ENCODE measurements around the gene PRMT2. TPM values are rescaled to one million over a fixed set of nuclear protein-coding genes. Genes with fewer than 3 reads are reported as not detected.
"Not testable (repeated sequence)": the region's sequence is repeated elsewhere in the genome, so short reads cannot be mapped to it uniquely, and the experiment has no call there.

Gene PRMT2
- total and polyA plus RNA-seq, 2 donors (not counting 1 experiment from before 2014, with no cell fraction given) = 80.1 to 102 TPM

- no peak overlapping the region for H3K4me3 ChIP-seq (ENCODE audit: control extremely low read depth in 1 of 5, extremely low read depth in 1 of 5, insufficient read depth in 1 of 5, low read depth in 2 of 5, low read length in 4 of 5)
- no peaks in the 10 kb centered on the region for H4K20me1 ChIP-seq (ENCODE audit: control insufficient read depth, insufficient read depth, low read length, poor library complexity, severe bottlenecking)
- H3K9me3 ChIP-seq (ENCODE audit: control extremely low read depth in 1 of 3, control insufficient read depth in 2 of 3, insufficient read depth in 1 of 3, low read length in 2 of 3) = no peaks in the 10 kb centered on the region
- H3K4me1 ChIP-seq (ENCODE audit: control insufficient read depth in 2 of 2, insufficient read depth in 2 of 2, low read length in 2 of 2) = no peaks in the 10 kb centered on the region
- ATAC-seq (ENCODE audit: low read depth) (no peak), DNase-seq (no peak)
- no peak overlapping the region for H3K4me2 ChIP-seq (replicated peaks; ENCODE audit: low read depth, low read length, poor library complexity, severe bottlenecking)
- no peak overlapping the region for H3K9ac ChIP-seq (ENCODE audit: low read length)
- WGBS (ENCODE audit: insufficient coverage) = 97% methylated on average over 8 of the region's 9 CpGs
- TF ChIP-seq CTCF (IDR thresholded peaks at IDR 0.05) = no peak
- no peak for TF ChIP-seq EZH2 (IDR thresholded peaks at IDR 0.05; ENCODE audit: borderline replicate concordance, insufficient read depth, low read depth, low read length, poor library complexity, severe bottlenecking)
- no peak overlapping the region for H3K27ac Mint-ChIP-seq
- H3K27me3 Mint-ChIP-seq = peaks cover 23% of the 10 kb centered on the region
- no peak overlapping the region for H2AFZ ChIP-seq (ENCODE audit: insufficient read depth, low read depth, low read length, poor library complexity, severe bottlenecking)
- peaks cover 0 to 5% (median 4%) of the 10 kb centered on the region in 4 experiments for H3K27me3 ChIP-seq (replicated peaks in 1 of 4; ENCODE audit: control extremely low read depth in 1 of 4, control insufficient read depth in 3 of 4, insufficient read depth in 4 of 4, low read length in 3 of 4)
- no peaks in the 10 kb centered on the region for H3K79me2 ChIP-seq (ENCODE audit: control insufficient read depth, insufficient read depth, low read length)
- H3K4me1 Mint-ChIP-seq = no peaks in the 10 kb centered on the region
- intact Hi-C loops (cut with micrococcal nuclease) = no loop called here
- no peaks in the 10 kb centered on the region for H3K36me3 ChIP-seq (replicated peaks in 1 of 2; ENCODE audit: control extremely low read depth in 1 of 2, control insufficient read depth in 1 of 2, extremely low read depth in 1 of 2, insufficient read depth in 2 of 2, low read length in 1 of 2)
- H3K9me3 Mint-ChIP-seq (ENCODE audit: insufficient read depth) = no peaks in the 10 kb centered on the region
- ChIA-PET CTCF (no interaction called here), POLR2A (no interaction called here)
- H3K27ac ChIP-seq (ENCODE audit: low read length in 2 of 2) = no peak overlapping the region
- no peak overlapping the region for H3K4me3 Mint-ChIP-seq
These were observed 39.0 kb downstream of the PRMT2 start for GRCh38 chr21:46674430-46675007.

DNA sequence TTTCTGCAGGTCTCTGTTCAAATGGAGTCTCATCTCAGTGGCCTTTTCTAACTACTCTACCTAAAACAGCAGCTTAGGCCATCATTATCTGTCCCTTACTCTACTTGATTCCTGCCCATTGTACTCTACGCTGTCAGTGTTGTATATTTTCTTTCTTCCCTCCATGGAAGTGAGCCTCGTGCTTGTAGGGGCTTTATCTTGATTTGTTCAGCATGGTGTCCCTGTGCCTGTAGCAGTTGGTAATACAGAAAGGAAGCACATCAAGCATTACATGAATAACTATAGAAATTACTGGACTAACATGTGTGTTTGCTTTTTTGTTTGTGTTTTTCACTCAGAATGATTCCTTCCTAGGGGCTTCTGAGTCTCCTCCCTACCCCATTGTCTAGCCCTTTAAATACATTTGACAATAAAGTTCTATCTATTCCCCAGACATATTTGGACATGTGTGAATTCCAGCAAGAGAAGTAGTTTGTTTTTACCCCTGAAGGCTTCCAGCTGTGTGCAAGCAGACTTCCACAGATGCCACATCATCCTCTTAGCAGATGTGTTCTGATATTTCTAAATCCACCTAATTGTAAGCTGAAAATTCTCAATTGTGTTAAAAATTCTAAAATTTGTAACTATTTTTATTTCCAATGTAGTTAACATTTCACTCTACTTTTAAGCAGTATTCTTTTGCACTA is 40.3 kb downstream of the PRMT2 start:
- Mint-ChIP-seq H3K27me3 (peaks cover 19% of the 10 kb centered on the region), H3K9me3 (ENCODE audit: insufficient read depth) (no peaks in the 10 kb centered on the region), H3K4me3 (no peak overlapping the region), H3K4me1 (no peaks in the 10 kb centered on the region), H3K27ac (no peak overlapping the region)
- no peak overlapping the region for H3K4me2 ChIP-seq (replicated peaks; ENCODE audit: low read depth, low read length, poor library complexity, severe bottlenecking)
- TF ChIP-seq CTCF (IDR thresholded peaks at IDR 0.05) = no peak
- TF ChIP-seq EZH2 (IDR thresholded peaks at IDR 0.05; ENCODE audit: borderline replicate concordance, insufficient read depth, low read depth, low read length, poor library complexity, severe bottlenecking) = no peak
- POLR2A ChIA-PET = interaction anchor here (0.7 kb wide), 1 partner anchor 31 kb away, joined by 4 read pairs; no protein-coding TSS in a partner anchor
- ATAC-seq (ENCODE audit: low read depth) (no peak), DNase-seq (no peak)
- H3K79me2 ChIP-seq (ENCODE audit: control insufficient read depth, insufficient read depth, low read length) = no peaks in the 10 kb centered on the region
- no peak overlapping the region for H3K27ac ChIP-seq (ENCODE audit: low read length in 2 of 2)
- no peaks in the 10 kb centered on the region for H3K4me1 ChIP-seq (ENCODE audit: control insufficient read depth in 2 of 2, insufficient read depth in 2 of 2, low read length in 2 of 2)
- H2AFZ ChIP-seq (ENCODE audit: insufficient read depth, low read depth, low read length, poor library complexity, severe bottlenecking) = no peak overlapping the region
- H4K20me1 ChIP-seq (ENCODE audit: control insufficient read depth, insufficient read depth, low read length, poor library complexity, severe bottlenecking) = no peaks in the 10 kb centered on the region
- H3K4me3 ChIP-seq (ENCODE audit: control extremely low read depth in 1 of 5, extremely low read depth in 1 of 5, insufficient read depth in 1 of 5, low read depth in 2 of 5, low read length in 4 of 5) = no peak overlapping the region
- peaks cover 0 to 3% (median 2%) of the 10 kb centered on the region in 4 experiments for H3K27me3 ChIP-seq (replicated peaks in 1 of 4; ENCODE audit: control extremely low read depth in 1 of 4, control insufficient read depth in 3 of 4, insufficient read depth in 4 of 4, low read length in 3 of 4)
- intact Hi-C loops (cut with micrococcal nuclease) = no loop called here
- no peaks in the 10 kb centered on the region for H3K9me3 ChIP-seq (ENCODE audit: control extremely low read depth in 1 of 3, control insufficient read depth in 2 of 3, insufficient read depth in 1 of 3, low read length in 2 of 3)
- WGBS (ENCODE audit: insufficient coverage) = no CpG with 5 or more reads among the region's 2 CpGs
- H3K9ac ChIP-seq (ENCODE audit: low read length) = no peak overlapping the region
- CTCF ChIA-PET = no interaction called here
- no peaks in the 10 kb centered on the region for H3K36me3 ChIP-seq (replicated peaks in 1 of 2; ENCODE audit: control extremely low read depth in 1 of 2, control insufficient read depth in 1 of 2, extremely low read depth in 1 of 2, insufficient read depth in 2 of 2, low read length in 1 of 2)

GRCh38 chr21:46676542-46676941 is 41.1 kb downstream of the PRMT2 start:
- H3K9me3 Mint-ChIP-seq (ENCODE audit: insufficient read depth); H3K36me3 ChIP-seq (replicated peaks in 1 of 2; ENCODE audit: control extremely low read depth in 1 of 2, control insufficient read depth in 1 of 2, extremely low read depth in 1 of 2, insufficient read depth in 2 of 2, low read length in 1 of 2); H3K4me2 ChIP-seq (replicated peaks; ENCODE audit: low read depth, low read length, poor library complexity, severe bottlenecking); H3K27ac ChIP-seq (ENCODE audit: low read length in 2 of 2); intact Hi-C loops (cut with micrococcal nuclease); POLR2A ChIA-PET; ATAC-seq (ENCODE audit: low read depth); H4K20me1 ChIP-seq (ENCODE audit: control insufficient read depth, insufficient read depth, low read length, poor library complexity, severe bottlenecking); H3K27ac Mint-ChIP-seq; H3K79me2 ChIP-seq (ENCODE audit: control insufficient read depth, insufficient read depth, low read length); CTCF ChIA-PET; H3K27me3 ChIP-seq (replicated peaks in 1 of 4; ENCODE audit: control extremely low read depth in 1 of 4, control insufficient read depth in 3 of 4, insufficient read depth in 4 of 4, low read length in 3 of 4); H3K4me1 ChIP-seq (ENCODE audit: control insufficient read depth in 2 of 2, insufficient read depth in 2 of 2, low read length in 2 of 2); H3K4me3 Mint-ChIP-seq; H3K9me3 ChIP-seq (ENCODE audit: control extremely low read depth in 1 of 3, control insufficient read depth in 2 of 3, insufficient read depth in 1 of 3, low read length in 2 of 3); H3K9ac ChIP-seq (ENCODE audit: low read length); DNase-seq; H3K4me1 Mint-ChIP-seq; H2AFZ ChIP-seq (ENCODE audit: insufficient read depth, low read depth, low read length, poor library complexity, severe bottlenecking); H3K4me3 ChIP-seq (ENCODE audit: control extremely low read depth in 1 of 5, extremely low read depth in 1 of 5, insufficient read depth in 1 of 5, low read depth in 2 of 5, low read length in 4 of 5): not testable (repeated sequence)
- WGBS (ENCODE audit: insufficient coverage) = no CpG with 5 or more reads among the region's 2 CpGs
- peaks cover 15% of the 10 kb centered on the region for H3K27me3 Mint-ChIP-seq

All from B cell (primary cell).